ENCODE measurements around the gene EPHB1. TPM values are rescaled to one million over a fixed set of nuclear protein-coding genes. Genes with fewer than 3 reads are reported as not detected.

The EPHB1 gene
- polyA plus RNA-seq, 3 donors, result 0.06 to 0.55 TPM; not detected in 1

DNA sequence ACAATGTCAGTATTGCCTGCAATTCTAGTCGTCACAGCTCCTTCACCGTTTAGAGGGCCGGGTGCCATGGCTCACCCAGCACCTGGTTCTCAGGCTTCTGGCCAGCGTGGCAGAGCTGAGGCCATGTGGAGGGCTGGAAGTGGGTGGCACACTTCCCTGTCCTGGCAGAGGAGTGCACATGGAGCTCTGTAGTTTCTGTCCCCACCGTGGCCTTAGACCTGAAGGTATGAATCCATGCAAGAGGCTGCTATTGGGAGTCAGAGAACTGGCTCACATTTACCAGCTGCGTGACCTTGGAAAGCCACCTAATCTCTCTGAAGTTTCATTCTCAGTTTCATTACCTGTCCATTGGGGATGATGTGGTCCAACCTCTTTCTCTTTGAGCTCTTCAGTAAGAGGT, 22.2 kb downstream of the EPHB1 start:
- no peaks in the 10 kb centered on the region for H3K36me3 Mint-ChIP-seq
- peaks cover 2 to 9% (median 6%) of the 10 kb centered on the region in 3 donors for H3K27me3 Mint-ChIP-seq (ENCODE audit: low read depth in 3 of 3)
- Histone ChIP-seq H3K36me3 (replicated peaks in 1 of 2; ENCODE audit: control insufficient read depth in 1 of 2, insufficient read depth in 2 of 2, low read length in 2 of 2) (no peaks in the 10 kb centered on the region), H3K79me2 (ENCODE audit: insufficient read depth, low read length) (no peaks in the 10 kb centered on the region), H3K9me3 (replicated peaks in 1 of 2; ENCODE audit: control insufficient read depth in 1 of 2, insufficient read depth in 1 of 2, low read length in 2 of 2) (no peaks in the 10 kb centered on the region), H3K4me1 (ENCODE audit: control insufficient read depth in 1 of 2, insufficient read depth in 2 of 2, low read length in 2 of 2) (no peaks in the 10 kb centered on the region), H2AFZ (ENCODE audit: insufficient read depth, low read depth, low read length, poor library complexity, severe bottlenecking) (no peak overlapping the region), H3K27me3 (ENCODE audit: control insufficient read depth in 2 of 2, insufficient read depth in 2 of 2, low read length in 2 of 2) (peaks cover 0 to 2% of the 10 kb centered on the region in 2 donors), H4K20me1 (ENCODE audit: insufficient read depth, low read length) (no peaks in the 10 kb centered on the region), H3K4me2 (replicated peaks; ENCODE audit: extremely low read depth, low read length, poor library complexity, severe bottlenecking) (no peak overlapping the region), H3K9ac (ENCODE audit: insufficient read depth, low read length, poor library complexity, severe bottlenecking) (no peak overlapping the region), H3K27ac (ENCODE audit: low read depth in 1 of 2, low read length in 2 of 2) (no peak overlapping the region), H3K4me3 (replicated peaks in 1 of 3; ENCODE audit: low read depth in 2 of 3, low read length in 3 of 3) (no peak overlapping the region)
- no peak overlapping the region for H3K27ac Mint-ChIP-seq
- peaks cover 0 to 3% (median 0%) of the 10 kb centered on the region in 7 donors for H3K9me3 Mint-ChIP-seq
- 96% methylated on average over 4 of the region's 6 CpGs for WGBS (ENCODE audit: insufficient coverage)
- H3K4me3 Mint-ChIP-seq, result no peak overlapping the region
- no peaks in the 10 kb centered on the region for H3K4me1 Mint-ChIP-seq
- TF ChIP-seq, protein P1, sequence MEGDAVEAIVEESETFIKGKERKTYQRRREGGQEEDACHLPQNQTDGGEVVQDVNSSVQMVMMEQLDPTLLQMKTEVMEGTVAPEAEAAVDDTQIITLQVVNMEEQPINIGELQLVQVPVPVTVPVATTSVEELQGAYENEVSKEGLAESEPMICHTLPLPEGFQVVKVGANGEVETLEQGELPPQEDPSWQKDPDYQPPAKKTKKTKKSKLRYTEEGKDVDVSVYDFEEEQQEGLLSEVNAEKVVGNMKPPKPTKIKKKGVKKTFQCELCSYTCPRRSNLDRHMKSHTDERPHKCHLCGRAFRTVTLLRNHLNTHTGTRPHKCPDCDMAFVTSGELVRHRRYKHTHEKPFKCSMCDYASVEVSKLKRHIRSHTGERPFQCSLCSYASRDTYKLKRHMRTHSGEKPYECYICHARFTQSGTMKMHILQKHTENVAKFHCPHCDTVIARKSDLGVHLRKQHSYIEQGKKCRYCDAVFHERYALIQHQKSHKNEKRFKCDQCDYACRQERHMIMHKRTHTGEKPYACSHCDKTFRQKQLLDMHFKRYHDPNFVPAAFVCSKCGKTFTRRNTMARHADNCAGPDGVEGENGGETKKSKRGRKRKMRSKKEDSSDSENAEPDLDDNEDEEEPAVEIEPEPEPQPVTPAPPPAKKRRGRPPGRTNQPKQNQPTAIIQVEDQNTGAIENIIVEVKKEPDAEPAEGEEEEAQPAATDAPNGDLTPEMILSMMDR (IDR thresholded peaks at IDR 0.05), result no peak
- DNase-seq, result no peak
- intact Hi-C loops (cut with micrococcal nuclease), result no loop called here

DNA sequence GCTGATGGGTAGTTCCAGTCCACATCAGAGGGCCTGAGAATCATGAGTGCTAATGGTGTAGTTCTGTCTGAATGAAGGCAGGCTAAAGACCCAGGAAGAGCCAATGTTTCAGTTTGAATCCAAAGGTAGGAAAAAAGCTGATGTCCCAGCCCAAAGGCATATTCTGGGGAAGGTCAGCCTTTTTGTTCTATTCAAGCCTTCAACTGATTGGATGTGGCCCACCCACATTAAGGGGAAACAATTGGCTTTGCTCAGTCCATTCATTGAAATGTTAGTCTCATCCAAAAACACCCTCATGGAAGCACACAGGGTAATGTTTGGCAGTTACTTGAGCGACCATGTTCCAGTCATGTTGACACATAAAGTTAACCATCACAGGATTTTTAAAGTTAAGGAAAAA, 25.9 kb downstream of the EPHB1 start:
- no peak for DNase-seq
- H3K9me3 Mint-ChIP-seq, result peaks cover 0 to 3% (median 0%) of the 10 kb centered on the region in 7 donors
- H3K4me1 ChIP-seq (ENCODE audit: control insufficient read depth in 1 of 2, insufficient read depth in 2 of 2, low read length in 2 of 2), result no peaks in the 10 kb centered on the region
- H3K27me3 ChIP-seq (ENCODE audit: control insufficient read depth in 2 of 2, insufficient read depth in 2 of 2, low read length in 2 of 2), result peaks cover 0 to 2% of the 10 kb centered on the region in 2 donors
- H3K36me3 ChIP-seq (replicated peaks in 1 of 2; ENCODE audit: control insufficient read depth in 1 of 2, insufficient read depth in 2 of 2, low read length in 2 of 2), result no peaks in the 10 kb centered on the region
- no peak overlapping the region for H3K9ac ChIP-seq (ENCODE audit: insufficient read depth, low read length, poor library complexity, severe bottlenecking)
- H3K4me2 ChIP-seq (replicated peaks; ENCODE audit: extremely low read depth, low read length, poor library complexity, severe bottlenecking), result no peak overlapping the region
- H3K27me3 Mint-ChIP-seq (ENCODE audit: low read depth in 3 of 3), result peaks cover 2 to 11% (median 5%) of the 10 kb centered on the region in 3 donors
- H3K79me2 ChIP-seq (ENCODE audit: insufficient read depth, low read length), result no peaks in the 10 kb centered on the region
- no peaks in the 10 kb centered on the region for H3K36me3 Mint-ChIP-seq
- H3K9me3 ChIP-seq (replicated peaks in 1 of 2; ENCODE audit: control insufficient read depth in 1 of 2, insufficient read depth in 1 of 2, low read length in 2 of 2), result no peaks in the 10 kb centered on the region
- TF ChIP-seq, protein P1 (IDR thresholded peaks at IDR 0.05), result no peak
- no peaks in the 10 kb centered on the region for H4K20me1 ChIP-seq (ENCODE audit: insufficient read depth, low read length)
- intact Hi-C loops (cut with micrococcal nuclease), result no loop called here
- H3K4me3 Mint-ChIP-seq, result no peak overlapping the region
- H2AFZ ChIP-seq (ENCODE audit: insufficient read depth, low read depth, low read length, poor library complexity, severe bottlenecking), result no peak overlapping the region
- no peaks in the 10 kb centered on the region for H3K4me1 Mint-ChIP-seq
- no CpG with 5 or more reads among the region's 1 CpG for WGBS (ENCODE audit: insufficient coverage)
- no peak overlapping the region for H3K27ac ChIP-seq (ENCODE audit: low read depth in 1 of 2, low read length in 2 of 2)
- H3K4me3 ChIP-seq (replicated peaks in 1 of 3; ENCODE audit: low read depth in 2 of 3, low read length in 3 of 3), result no peak overlapping the region
- no peak overlapping the region for H3K27ac Mint-ChIP-seq
